NCI-H748 treated with DMSO at 0.1 percent for 48 hours (cell line): ENCODE measurements around the gene RPL13.

Experiments used
- DNase-seq: peaks from one replicate; lab custom pipeline; 2025; lab: John Stamatoyannopoulos, UW

The RPL13 gene

GRCh38 chr16:89599451-89599858 is 39.0 kb downstream of the RPL13 start:
- DNase-seq, result no peak

GRCh38 chr16:89599902-89600301 is 39.4 kb downstream of the RPL13 start:
- no peak for DNase-seq

GRCh38 chr16:89600427-89600826 is 39.9 kb downstream of the RPL13 start:
- DNase-seq, result no peak

GRCh38 chr16:89600956-89601355 is 40.5 kb downstream of the RPL13 start:
- DNase-seq, result no peak

DNA sequence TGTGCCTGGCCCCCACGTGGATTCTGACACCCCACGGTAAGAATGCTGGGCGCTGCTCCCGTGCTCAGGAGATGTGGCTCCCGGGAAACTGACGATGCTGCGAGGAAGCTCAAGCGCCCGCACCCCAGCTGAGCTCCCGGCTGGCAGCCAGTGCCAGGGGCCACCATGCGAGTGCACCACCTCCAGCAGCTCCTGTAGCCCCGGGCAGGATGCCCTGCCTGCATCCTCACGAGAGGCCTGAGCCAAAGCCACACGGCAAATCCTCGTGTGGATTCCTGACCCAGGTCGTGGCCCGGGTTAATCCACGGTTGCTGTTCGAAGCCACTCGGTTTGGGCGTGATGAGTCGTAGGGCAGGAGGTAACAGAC is 41.4 kb downstream of the RPL13 start:
- no peak for DNase-seq

DNA sequence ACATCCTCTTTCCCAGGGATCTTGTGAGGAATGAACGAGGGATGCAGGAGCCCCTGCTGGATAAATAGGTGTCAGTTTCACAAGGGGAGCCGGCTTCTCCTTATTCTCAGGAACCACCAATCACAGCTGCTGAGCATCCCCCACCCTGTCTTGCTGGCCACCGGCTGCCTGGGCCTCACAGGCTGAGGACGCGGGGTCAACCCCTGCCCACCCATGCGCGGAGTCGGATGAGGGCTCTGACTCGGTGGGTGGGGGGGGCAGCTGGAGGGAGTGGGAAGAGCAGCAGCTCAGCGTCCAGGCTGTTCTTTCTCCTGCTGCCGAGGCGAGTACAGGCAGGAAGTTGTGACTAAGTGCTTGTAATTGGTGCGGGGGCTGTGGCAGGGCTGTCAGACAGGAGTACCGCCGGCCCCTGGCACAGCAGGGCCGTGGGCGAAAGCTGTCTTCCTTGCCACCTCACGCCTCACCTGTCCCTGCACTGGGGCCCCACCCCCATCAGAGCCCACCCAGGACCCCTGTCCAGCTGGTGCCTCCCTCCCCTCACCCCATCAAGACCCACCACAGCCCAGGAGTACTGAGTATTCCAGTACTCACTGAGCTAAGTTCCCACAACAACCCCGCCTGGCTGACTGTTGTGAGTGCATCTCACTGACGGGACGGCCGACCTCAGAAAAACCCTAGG is 41.9 kb downstream of the RPL13 start:
- peak; percentile 3 for DNase-seq

GRCh38 chr16:89602952-89603590 is 42.6 kb downstream of the RPL13 start:
- DNase-seq, result no peak

DNA sequence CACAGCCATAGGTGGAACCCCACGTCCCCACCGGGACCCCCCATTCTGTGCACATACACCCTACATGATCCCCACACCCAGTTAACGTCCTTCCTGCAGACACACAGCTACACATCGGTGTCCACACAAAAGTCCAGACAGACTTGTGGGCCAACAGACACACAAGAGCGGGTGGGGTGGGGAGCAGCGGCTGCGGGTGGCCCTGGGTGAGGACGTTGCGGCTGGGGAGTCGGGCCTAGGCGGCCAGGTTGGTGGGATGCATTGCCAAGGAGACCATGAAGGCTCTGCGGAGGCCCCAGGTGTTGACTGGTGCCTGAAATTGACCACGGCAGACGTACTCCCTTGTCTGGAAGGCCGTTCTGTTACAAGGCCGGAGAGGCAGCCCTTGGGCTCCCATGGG is 44.3 kb downstream of the RPL13 start:
- DNase-seq, result no peak

DNA sequence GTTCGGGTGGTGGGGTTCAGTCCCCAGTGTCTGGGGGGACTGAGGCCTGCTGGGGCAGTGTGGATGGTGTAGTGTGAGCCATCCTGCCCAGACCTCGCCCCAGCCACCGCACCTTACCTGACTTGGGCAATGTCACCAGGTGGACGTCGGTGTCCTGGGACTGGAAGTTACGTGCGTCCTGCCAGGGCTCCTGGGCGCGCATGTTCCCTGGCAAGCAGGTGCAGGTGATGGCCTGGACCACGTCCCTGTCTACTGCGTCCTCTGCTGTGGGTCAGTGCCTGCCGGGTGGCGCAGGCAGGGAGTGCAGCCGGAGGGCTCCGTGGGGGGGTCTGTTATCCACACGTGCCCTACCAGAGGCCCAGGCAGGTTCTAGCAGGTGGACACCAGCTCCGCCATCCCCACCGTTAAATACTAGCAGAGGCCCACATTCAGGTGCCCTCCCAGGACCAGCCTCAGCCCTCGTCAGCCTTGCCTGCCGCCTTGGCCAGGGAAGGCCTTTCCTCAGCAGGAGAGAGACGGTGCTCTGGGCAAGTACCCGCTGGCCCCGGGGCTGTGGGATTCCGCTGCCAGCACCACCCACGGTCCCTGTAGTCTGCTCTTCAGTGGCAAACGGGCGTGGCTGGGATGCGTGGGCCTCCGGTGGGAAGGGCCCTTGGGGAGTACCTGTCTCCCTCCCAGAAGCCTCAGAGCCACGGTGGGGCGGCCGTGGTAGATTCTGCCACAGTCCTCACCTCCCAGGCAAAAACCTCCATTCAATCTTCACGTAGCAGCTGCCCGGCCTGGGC is 44.9 kb downstream of the RPL13 start:
- no peak for DNase-seq

DNA sequence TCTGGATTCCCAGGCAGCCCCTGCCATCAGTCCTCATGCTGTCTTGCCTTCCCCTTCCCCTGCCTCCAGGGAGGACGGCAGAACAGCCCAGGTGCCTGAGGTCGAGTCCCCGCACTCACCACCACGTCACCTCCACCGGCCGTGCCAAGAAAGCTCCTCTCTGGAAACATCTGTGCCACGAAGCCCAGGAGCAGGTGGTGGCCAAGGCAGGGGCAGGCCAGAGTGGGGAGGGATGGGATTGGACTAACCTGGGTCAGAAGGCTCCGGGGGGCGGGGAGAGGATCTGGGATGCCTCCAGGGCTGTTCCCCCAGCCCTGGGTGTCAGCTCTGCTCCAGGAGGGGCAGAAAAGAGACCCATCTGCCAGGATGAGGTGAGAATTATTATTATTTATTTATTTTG is 45.5 kb downstream of the RPL13 start:
- DNase-seq, result no peak

- DNase-seq, result no peak
Observed at GRCh38 chr16:89607453-89607852, 47.0 kb downstream of the RPL13 start.

GRCh38 chr16:89607937-89608740 is 47.7 kb downstream of the RPL13 start:
- no peak for DNase-seq

GRCh38 chr16:89610108-89610453 is 49.6 kb downstream of the RPL13 start:
- no peak for DNase-seq

DNA sequence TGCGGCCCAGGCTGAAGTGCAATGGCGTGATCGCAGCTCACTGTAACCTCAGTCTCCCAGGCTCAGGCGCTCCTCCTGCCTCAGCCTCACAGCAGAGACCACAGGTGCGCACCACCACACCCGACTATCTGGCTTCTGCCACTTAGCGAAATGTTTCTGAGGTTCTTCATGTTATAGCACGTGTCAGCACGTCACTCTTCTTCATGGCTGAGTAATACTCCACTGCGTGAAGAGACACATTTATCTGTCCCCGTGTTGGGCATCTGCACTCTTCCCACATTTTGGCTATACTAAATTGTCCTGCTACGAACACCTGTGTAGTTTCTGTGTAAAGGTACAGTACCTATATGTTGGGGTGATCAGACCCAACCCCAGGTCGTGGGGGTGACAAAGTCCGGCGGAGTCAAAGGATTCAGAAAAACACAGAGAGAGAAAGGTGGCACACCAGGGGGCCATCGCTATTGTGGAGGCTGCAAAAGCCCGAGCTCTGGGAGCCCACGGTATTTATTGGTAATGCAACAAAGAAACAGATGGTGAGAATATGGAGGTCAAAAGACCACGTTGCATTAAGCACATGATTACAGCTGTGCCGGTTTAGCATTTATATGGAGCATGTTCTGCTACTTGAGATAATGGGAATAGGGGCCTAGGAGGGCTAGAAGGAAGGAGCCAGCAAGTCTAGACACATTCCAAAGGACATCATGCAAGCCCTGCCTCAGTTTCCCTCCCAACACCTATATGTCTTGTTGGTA is 52.1 kb downstream of the RPL13 start:
- no peak for DNase-seq

- no peak for DNase-seq
Observed at GRCh38 chr16:89613231-89613953, 52.9 kb downstream of the RPL13 start, which contains the start of gene DPEP1. TSS of gene DPEP1 (plus strand) at chr16:89613642. CDS start at chr16:89630411, 16,769 bp downstream.

- DNase-seq, result no peak
Observed at GRCh38 chr16:89613954-89614459, 53.5 kb downstream of the RPL13 start.
